Suprapubic skin (tissue), 4 donors: ENCODE data around the gene NEDD9.
A peak's percentile ranks its signal among the peaks of the same experiment; 100 is the strongest.

ENCODE experiments used
- CTCF ChIP-seq, 2 donors: fragments of 200-600 bp in 1 of 2; fragments of 450-650 bp in 1 of 2; sonication (generic) in 1 of 2; IDR thresholded peaks; one replicate each; pipeline ENCODE4 v1.5.1; 2016 to 2019; ENCODE audit warnings: antibody characterized with exemption in 2 of 2, mild to moderate bottlenecking in 1 of 2, moderate library complexity in 1 of 2
- EP300 ChIP-seq: sonication (generic); formaldehyde crosslinking; IDR thresholded peaks from one replicate; pipeline ENCODE4 v1.6.1; 2017; ENCODE audit warnings: antibody characterized with exemption
- POLR2A ChIP-seq, 2 donors: fragments of 450-650 bp; IDR thresholded peaks; one replicate each; pipeline ENCODE4 v1.6.1; 2017; ENCODE audit warnings: antibody characterized with exemption in 2 of 2, mild to moderate bottlenecking in 2 of 2, moderate library complexity in 2 of 2
- POLR2AphosphoS5 ChIP-seq, 3 donors: sonication (generic); formaldehyde crosslinking; IDR thresholded peaks; one replicate each; pipeline ENCODE4 v1.6.1; 2017; ENCODE audit warnings: antibody characterized with exemption in 3 of 3

GRCh38 chr6:11241793-11242201, 9.3 kb upstream of the NEDD9 start:
- TF ChIP-seq POLR2A (IDR thresholded peaks at IDR 0.05): no peak
- TF ChIP-seq CTCF (IDR thresholded peaks at IDR 0.05): peak in 1 of 2 donors; percentile 42
- TF ChIP-seq EP300: no peak
- no peak for TF ChIP-seq POLR2AphosphoS5 (IDR thresholded peaks at IDR 0.05)
